ENCODE measurements around the gene GCSAM. TPM values are rescaled to one million over a fixed set of nuclear protein-coding genes. Genes with fewer than 3 reads are reported as not detected.
A peak's percentile ranks its signal among the peaks of the same experiment; 100 is the strongest.

GCSAM gene
- total RNA-seq: 10 to 100 TPM; 40.9 to 42.1 TPM
- 10 to 100 TPM; 36.8 to 41.2 TPM for polyA plus RNA-seq

DNA sequence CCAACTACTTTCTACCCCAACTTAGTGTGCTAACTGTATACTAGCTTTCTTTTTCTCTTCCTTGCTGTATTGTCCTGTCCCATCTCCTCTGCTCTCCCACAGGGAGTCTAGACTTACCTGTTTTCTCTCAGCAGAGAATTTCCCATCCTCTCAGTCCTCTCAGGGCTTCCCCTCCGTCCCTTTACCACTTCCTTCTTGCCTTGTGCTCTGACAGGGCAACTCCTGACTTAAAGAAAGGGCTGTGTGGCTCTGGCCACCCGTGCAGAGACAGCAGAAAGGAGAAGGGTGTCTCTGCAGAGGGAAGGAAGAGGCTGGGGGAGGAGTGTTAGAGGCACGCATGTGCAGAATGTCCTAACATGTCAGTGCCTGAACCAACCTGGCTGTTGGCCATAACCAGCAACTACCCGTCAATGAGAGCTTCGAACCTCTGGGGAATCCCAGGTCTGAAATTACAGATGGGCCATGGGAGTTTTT is at the start of gene GCSAM:
TSS of gene GCSAM (minus strand) at position 274 of the 474 bp plus-strand sequence. CDS start at position 146, 128 bp downstream.
- peak within 1 kb of the TSS; percentile 97 to 99 (median 98) for H3K27ac Mint-ChIP-seq
- peaks cover 7 to 14% of the 10 kb centered on the region in 2 donors for H3K36me3 Mint-ChIP-seq
- Histone ChIP-seq H3K4me1 (ENCODE audit: insufficient read depth, low read length) (peaks cover 97% of the 10 kb centered on the region), H3K36me3 (ENCODE audit: insufficient read depth, low read length) (no peaks in the 10 kb centered on the region), H3K27ac (ENCODE audit: low read depth, low read length) (peak within 1 kb of the TSS; percentile 76), H3K4me3 (ENCODE audit: low read length in 2 of 2) (peak within 1 kb of the TSS; percentile 65 to 66), H3K27me3 (ENCODE audit: insufficient read depth, low read length) (no peaks in the 10 kb centered on the region), H3K9me3 (ENCODE audit: control insufficient read depth in 1 of 2, low read length in 2 of 2) (no peaks in the 10 kb centered on the region)
- POLR2A ChIA-PET (ENCODE audit: partially characterized antibody): interaction anchor here (0.6 to 3.5 kb wide), 7 partner anchors 9 to 590 kb away, joined by 3 to 18 read pairs (median 4); partner anchors contain the start of genes ATG3, BTLA and SLC35A5
- peak; percentile 73 to 93 (median 79) for DNase-seq
- no peaks in the 10 kb centered on the region for H3K27me3 Mint-ChIP-seq
- intact Hi-C loops (cut with micrococcal nuclease): loop anchor here (2.0 kb wide), 1 partner anchor 430 kb away; the partner anchor contains the start of gene SLC35A5
- H3K4me3 Mint-ChIP-seq: peak within 1 kb of the TSS; percentile 93 to 99 (median 98)
- no peaks in the 10 kb centered on the region for H3K9me3 Mint-ChIP-seq
- H3K4me1 Mint-ChIP-seq: peaks cover 75 to 97% (median 84%) of the 10 kb centered on the region in 4 donors
- CTCF ChIA-PET (ENCODE audit: partially characterized antibody): interaction anchor here (0.9 to 1.7 kb wide), 5 partner anchors 9 to 182 kb away, joined by 3 to 13 read pairs (median 3); no protein-coding TSS in a partner anchor

GRCh38 chr3:112175646-112176045 is 42.6 kb upstream of the GCSAM start:
- intact Hi-C loops (cut with micrococcal nuclease): no loop called here
- no peaks in the 10 kb centered on the region for H3K9me3 Mint-ChIP-seq
- ChIA-PET POLR2A (ENCODE audit: partially characterized antibody) (no interaction called here), CTCF (ENCODE audit: partially characterized antibody) (no interaction called here)
- no peaks in the 10 kb centered on the region for H3K36me3 ChIP-seq (ENCODE audit: insufficient read depth, low read length)
- H3K4me3 ChIP-seq (ENCODE audit: low read length in 2 of 2): no peak overlapping the region
- DNase-seq: no peak
- no peaks in the 10 kb centered on the region for H3K36me3 Mint-ChIP-seq
- H3K27me3 ChIP-seq (ENCODE audit: insufficient read depth, low read length): no peaks in the 10 kb centered on the region
- H3K9me3 ChIP-seq (ENCODE audit: control insufficient read depth in 1 of 2, low read length in 2 of 2): no peaks in the 10 kb centered on the region
- no peaks in the 10 kb centered on the region for H3K4me1 ChIP-seq (ENCODE audit: insufficient read depth, low read length)
- no peak overlapping the region for H3K27ac Mint-ChIP-seq
- no peak overlapping the region for H3K4me3 Mint-ChIP-seq
- H3K4me1 Mint-ChIP-seq: no peaks in the 10 kb centered on the region
- no peak overlapping the region for H3K27ac ChIP-seq (ENCODE audit: low read depth, low read length)
- H3K27me3 Mint-ChIP-seq: peaks cover 3 to 5% of the 10 kb centered on the region in 2 donors

DNA sequence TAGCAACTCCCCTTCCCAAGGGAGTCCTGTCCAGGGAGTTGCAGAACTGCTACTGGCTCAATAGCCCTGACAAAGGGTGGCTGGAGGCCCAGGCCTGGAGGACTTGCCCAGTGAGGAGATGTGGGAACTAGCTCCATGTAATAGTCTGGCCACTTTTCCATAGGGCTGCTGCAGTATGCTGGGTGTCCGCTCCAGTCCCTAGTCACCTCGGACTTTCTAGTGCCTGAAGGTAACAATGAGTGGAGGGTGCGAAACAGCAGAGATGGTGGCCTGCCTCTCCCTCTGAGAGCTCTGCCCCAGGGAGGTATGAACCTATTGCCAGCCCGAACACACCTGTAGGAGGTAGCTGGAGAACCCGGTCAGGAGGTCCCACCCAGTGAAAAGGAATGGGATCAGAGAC is 42.0 kb upstream of the GCSAM start:
- no peak for DNase-seq
- Mint-ChIP-seq H3K27ac (no peak overlapping the region), H3K9me3 (no peaks in the 10 kb centered on the region), H3K4me1 (no peaks in the 10 kb centered on the region), H3K4me3 (no peak overlapping the region), H3K27me3 (peaks cover 3 to 5% of the 10 kb centered on the region in 2 donors), H3K36me3 (no peaks in the 10 kb centered on the region)
- no peaks in the 10 kb centered on the region for H3K36me3 ChIP-seq (ENCODE audit: insufficient read depth, low read length)
- no peaks in the 10 kb centered on the region for H3K4me1 ChIP-seq (ENCODE audit: insufficient read depth, low read length)
- intact Hi-C loops (cut with micrococcal nuclease): no loop called here
- no peak overlapping the region for H3K4me3 ChIP-seq (ENCODE audit: low read length in 2 of 2)
- H3K27ac ChIP-seq (ENCODE audit: low read depth, low read length): no peak overlapping the region
- no peaks in the 10 kb centered on the region for H3K27me3 ChIP-seq (ENCODE audit: insufficient read depth, low read length)
- H3K9me3 ChIP-seq (ENCODE audit: control insufficient read depth in 1 of 2, low read length in 2 of 2): no peaks in the 10 kb centered on the region
- ChIA-PET CTCF (ENCODE audit: partially characterized antibody) (no interaction called here), POLR2A (ENCODE audit: partially characterized antibody) (no interaction called here)

- no peak overlapping the region for H3K4me3 Mint-ChIP-seq
- H3K36me3 Mint-ChIP-seq: peaks cover 0 to 2% of the 10 kb centered on the region in 2 donors
- no peak for DNase-seq
- no peaks in the 10 kb centered on the region for H3K9me3 ChIP-seq (ENCODE audit: control insufficient read depth in 1 of 2, low read length in 2 of 2)
- H3K4me1 ChIP-seq (ENCODE audit: insufficient read depth, low read length): no peaks in the 10 kb centered on the region
- peaks cover 3 to 8% of the 10 kb centered on the region in 2 donors for H3K27me3 Mint-ChIP-seq
- POLR2A ChIA-PET (ENCODE audit: partially characterized antibody): no interaction called here
- no peaks in the 10 kb centered on the region for H3K36me3 ChIP-seq (ENCODE audit: insufficient read depth, low read length)
- no peak overlapping the region for H3K27ac Mint-ChIP-seq
- intact Hi-C loops (cut with micrococcal nuclease): no loop called here
- no peak overlapping the region for H3K27ac ChIP-seq (ENCODE audit: low read depth, low read length)
- H3K4me3 ChIP-seq (ENCODE audit: low read length in 2 of 2): no peak overlapping the region
- H3K4me1 Mint-ChIP-seq: no peaks in the 10 kb centered on the region
- CTCF ChIA-PET (ENCODE audit: partially characterized antibody): no interaction called here
- H3K9me3 Mint-ChIP-seq: peaks cover 0 to 2% (median under 1%) of the 10 kb centered on the region in 8 donors
- no peaks in the 10 kb centered on the region for H3K27me3 ChIP-seq (ENCODE audit: insufficient read depth, low read length)
Observed at GRCh38 chr3:112171144-112171543, 38.1 kb upstream of the GCSAM start.

- Histone ChIP-seq H3K36me3 (ENCODE audit: insufficient read depth, low read length) (no peaks in the 10 kb centered on the region), H3K27me3 (ENCODE audit: insufficient read depth, low read length) (no peaks in the 10 kb centered on the region), H3K4me1 (ENCODE audit: insufficient read depth, low read length) (no peaks in the 10 kb centered on the region), H3K4me3 (ENCODE audit: low read length in 2 of 2) (no peak overlapping the region), H3K9me3 (ENCODE audit: control insufficient read depth in 1 of 2, low read length in 2 of 2) (no peaks in the 10 kb centered on the region), H3K27ac (ENCODE audit: low read depth, low read length) (no peak overlapping the region)
- ChIA-PET CTCF (ENCODE audit: partially characterized antibody) (no interaction called here), POLR2A (ENCODE audit: partially characterized antibody) (no interaction called here)
- peaks cover 0 to 6% of the 10 kb centered on the region in 2 donors for H3K36me3 Mint-ChIP-seq
- no peaks in the 10 kb centered on the region for H3K4me1 Mint-ChIP-seq
- intact Hi-C loops (cut with micrococcal nuclease): no loop called here
- no peak for DNase-seq
- H3K27ac Mint-ChIP-seq: no peak overlapping the region
- no peak overlapping the region for H3K4me3 Mint-ChIP-seq
- H3K27me3 Mint-ChIP-seq: peaks cover 3 to 8% of the 10 kb centered on the region in 2 donors
- peaks cover 0 to 6% (median 2%) of the 10 kb centered on the region in 8 donors for H3K9me3 Mint-ChIP-seq
Observed at GRCh38 chr3:112170046-112170445, 37.0 kb upstream of the GCSAM start.

DNA sequence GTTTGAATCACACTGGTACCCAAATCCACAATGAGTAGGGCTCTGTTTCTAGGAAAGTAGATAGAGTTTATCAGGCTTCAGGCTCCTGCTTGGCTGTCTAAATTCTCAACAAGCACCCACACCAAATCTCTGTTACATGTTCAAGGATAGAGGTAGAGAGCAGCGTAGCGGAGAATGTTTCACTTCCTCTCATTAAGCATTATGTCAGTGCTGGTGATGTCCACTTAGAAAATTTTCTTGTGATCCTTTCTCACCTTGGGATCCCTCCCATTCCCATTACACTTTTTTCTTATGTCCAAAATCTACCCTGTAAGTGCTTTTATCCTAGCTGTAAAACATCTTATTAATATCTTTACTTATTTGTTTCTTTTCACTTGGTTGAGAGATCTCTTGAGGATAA is 34.7 kb upstream of the GCSAM start:
- Mint-ChIP-seq H3K9me3 (peaks cover 0 to 12% (median 7%) of the 10 kb centered on the region in 8 donors), H3K27me3 (peaks cover 0 to 7% of the 10 kb centered on the region in 2 donors), H3K36me3 (peaks cover 0 to 11% of the 10 kb centered on the region in 2 donors), H3K27ac (no peak overlapping the region), H3K4me1 (no peaks in the 10 kb centered on the region), H3K4me3 (no peak overlapping the region)
- Histone ChIP-seq H3K4me1 (ENCODE audit: insufficient read depth, low read length) (no peaks in the 10 kb centered on the region), H3K36me3 (ENCODE audit: insufficient read depth, low read length) (no peaks in the 10 kb centered on the region), H3K27me3 (ENCODE audit: insufficient read depth, low read length) (no peaks in the 10 kb centered on the region), H3K9me3 (ENCODE audit: control insufficient read depth in 1 of 2, low read length in 2 of 2) (no peaks in the 10 kb centered on the region), H3K27ac (ENCODE audit: low read depth, low read length) (no peak overlapping the region), H3K4me3 (ENCODE audit: low read length in 2 of 2) (no peak overlapping the region)
- no peak for DNase-seq
- CTCF ChIA-PET (ENCODE audit: partially characterized antibody): interaction anchor here (0.9 kb wide), 1 partner anchor 31 kb away, joined by 3 read pairs; no protein-coding TSS in a partner anchor
- intact Hi-C loops (cut with micrococcal nuclease): loop anchor here (5.0 kb wide), 1 partner anchor 55 kb away; no protein-coding TSS in a partner anchor
- POLR2A ChIA-PET (ENCODE audit: partially characterized antibody): no interaction called here

DNA sequence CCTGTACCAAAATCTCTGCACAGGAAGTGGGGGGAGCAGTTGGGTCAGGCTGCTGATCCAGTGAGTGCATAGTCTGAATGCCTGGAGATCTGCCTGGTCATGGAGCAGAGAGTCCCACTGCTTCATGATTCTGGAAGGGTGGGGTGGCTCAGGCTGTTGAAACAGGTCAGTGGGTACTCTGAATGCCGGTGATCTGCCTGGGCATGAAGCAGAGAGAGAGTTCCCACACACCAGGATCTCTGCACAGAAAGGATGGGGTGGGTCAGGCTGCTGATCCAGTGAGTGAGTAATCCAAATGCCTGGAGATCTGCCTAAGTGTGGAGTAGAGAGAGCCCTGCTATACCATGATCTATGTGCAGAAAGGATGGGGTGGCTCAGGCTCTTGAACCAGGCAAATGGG is 16.1 kb upstream of the GCSAM start:
- H3K27me3 Mint-ChIP-seq: no peaks in the 10 kb centered on the region
- ChIA-PET CTCF (ENCODE audit: partially characterized antibody) (interaction anchor here (1.4 kb wide), 1 partner anchor 12 kb away, joined by 6 read pairs; no protein-coding TSS in a partner anchor), POLR2A (ENCODE audit: partially characterized antibody) (no interaction called here)
- Histone ChIP-seq H3K27me3 (ENCODE audit: insufficient read depth, low read length) (no peaks in the 10 kb centered on the region), H3K9me3 (ENCODE audit: control insufficient read depth in 1 of 2, low read length in 2 of 2) (peaks cover 0 to 4% of the 10 kb centered on the region in 2 donors), H3K27ac (ENCODE audit: low read depth, low read length) (no peak overlapping the region), H3K4me3 (ENCODE audit: low read length in 2 of 2) (no peak overlapping the region), H3K4me1 (ENCODE audit: insufficient read depth, low read length) (no peaks in the 10 kb centered on the region), H3K36me3 (ENCODE audit: insufficient read depth, low read length) (no peaks in the 10 kb centered on the region)
- no peak overlapping the region for H3K4me3 Mint-ChIP-seq
- H3K9me3 Mint-ChIP-seq: peaks cover 0 to 43% (median 29%) of the 10 kb centered on the region in 8 donors
- no peak for DNase-seq
- H3K4me1 Mint-ChIP-seq: no peaks in the 10 kb centered on the region
- intact Hi-C loops (cut with micrococcal nuclease): no loop called here
- no peak overlapping the region for H3K27ac Mint-ChIP-seq
- H3K36me3 Mint-ChIP-seq: peaks cover 7 to 15% of the 10 kb centered on the region in 2 donors
